ENCODE results near the gene TSPAN9. TPM values are rescaled to one million over a fixed set of nuclear protein-coding genes. Genes with fewer than 3 reads are reported as not detected.

TSPAN9 gene
- total and polyA plus RNA-seq, 2 experiments from 2014 or later = 6.0 to 31.5 TPM

DNA sequence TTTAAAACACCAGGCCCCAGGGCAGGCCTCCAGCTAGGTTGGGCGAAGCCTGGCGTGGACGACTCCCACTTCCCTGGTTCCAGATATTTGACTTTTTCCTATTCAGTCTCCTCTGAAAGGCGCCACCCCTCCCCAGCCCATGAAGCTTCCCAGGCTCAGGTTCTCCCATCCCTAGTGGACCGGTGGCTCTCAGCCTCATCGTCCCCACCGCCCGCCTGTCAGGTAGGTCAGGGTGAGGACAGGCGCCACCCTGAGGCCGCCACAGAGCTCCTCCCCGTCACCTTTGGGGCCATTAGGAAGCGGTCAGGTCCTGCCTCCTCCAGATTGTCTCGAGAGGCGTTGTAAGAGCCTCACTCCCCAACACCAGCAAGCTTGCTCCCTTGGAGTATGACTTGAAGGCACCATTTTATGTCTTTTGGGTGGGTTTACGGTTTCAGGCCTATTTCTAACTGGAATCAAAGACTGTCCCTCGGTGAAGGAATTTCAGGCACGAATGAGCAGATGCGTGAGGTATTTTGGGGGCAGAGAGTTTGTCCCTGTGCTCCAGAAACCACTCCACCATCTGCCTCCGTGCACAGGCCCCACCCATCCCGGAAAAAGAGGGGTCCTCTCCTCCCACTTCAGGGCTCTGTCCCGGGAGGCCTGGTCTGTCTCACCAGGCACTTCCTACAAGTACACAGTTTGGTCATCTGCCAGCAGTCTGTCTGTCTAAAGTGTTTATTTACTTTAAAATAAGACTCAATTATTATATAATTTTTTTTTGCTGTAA lies 55.6 kb downstream of the TSPAN9 start:
- ATAC-seq (peak; percentile 59), DNase-seq (ENCODE audit: low spot score) (peak; percentile 68)
- H3K27ac Mint-ChIP-seq = no peak overlapping the region
- peaks cover 6% of the 10 kb centered on the region; the same call in 1 of the 2 replicates for H4K20me1 ChIP-seq (replicated peaks; ENCODE audit: insufficient read depth)
- H3K9me2 ChIP-seq (ENCODE audit: insufficient read depth) = no peaks in the 10 kb centered on the region
- H3K27me3 ChIP-seq (ENCODE audit: insufficient read depth) = no peaks in the 10 kb centered on the region
- no peaks in the 10 kb centered on the region for H3K36me3 ChIP-seq (ENCODE audit: insufficient read depth)
- TF ChIP-seq CTCF (conservative IDR thresholded peaks at IDR 0.05; ENCODE audit: low read depth in 2 of 2) = peak; percentile 34 to 73
- TF ChIP-seq, protein P1, sequence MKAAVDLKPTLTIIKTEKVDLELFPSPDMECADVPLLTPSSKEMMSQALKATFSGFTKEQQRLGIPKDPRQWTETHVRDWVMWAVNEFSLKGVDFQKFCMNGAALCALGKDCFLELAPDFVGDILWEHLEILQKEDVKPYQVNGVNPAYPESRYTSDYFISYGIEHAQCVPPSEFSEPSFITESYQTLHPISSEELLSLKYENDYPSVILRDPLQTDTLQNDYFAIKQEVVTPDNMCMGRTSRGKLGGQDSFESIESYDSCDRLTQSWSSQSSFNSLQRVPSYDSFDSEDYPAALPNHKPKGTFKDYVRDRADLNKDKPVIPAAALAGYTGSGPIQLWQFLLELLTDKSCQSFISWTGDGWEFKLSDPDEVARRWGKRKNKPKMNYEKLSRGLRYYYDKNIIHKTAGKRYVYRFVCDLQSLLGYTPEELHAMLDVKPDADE (IDR thresholded peaks at IDR 0.05) = no peak
- no peaks in the 10 kb centered on the region for H3K9me3 Mint-ChIP-seq
- peaks cover 12% of the 10 kb centered on the region for H3K27me3 Mint-ChIP-seq (ENCODE audit: insufficient read depth, low read depth, poor library complexity)
- peaks cover 37% of the 10 kb centered on the region for H3K4me1 Mint-ChIP-seq
- H3K4me2 ChIP-seq = peak overlapping the region; percentile 14; the same call in 1 of the 2 replicates
- 0 out of 2 replicates have a peak, but pooled peaks cover 2% of the 10 kb centered on the region for H3F3A ChIP-seq (replicated peaks; ENCODE audit: low read depth)
- peaks cover 13% of the 10 kb centered on the region for H3K4me1 ChIP-seq (ENCODE audit: insufficient read depth)
- H3K27ac ChIP-seq (ENCODE audit: low read depth) = 0 out of 2 replicates have a peak overlapping the region, but pooled peaks have one; percentile 55
- H2AFZ ChIP-seq = no peak overlapping the region
- H3K4me3 Mint-ChIP-seq = no peak overlapping the region
- H3K4me3 ChIP-seq = no peak overlapping the region
- H3K36me3 Mint-ChIP-seq (ENCODE audit: low read depth) = peaks cover 3% of the 10 kb centered on the region; the same call in 2 of the 3 replicates
- H3K79me2 ChIP-seq (replicated peaks; ENCODE audit: insufficient read depth) = no peaks in the 10 kb centered on the region; the same call in 1 of the 2 replicates

DNA sequence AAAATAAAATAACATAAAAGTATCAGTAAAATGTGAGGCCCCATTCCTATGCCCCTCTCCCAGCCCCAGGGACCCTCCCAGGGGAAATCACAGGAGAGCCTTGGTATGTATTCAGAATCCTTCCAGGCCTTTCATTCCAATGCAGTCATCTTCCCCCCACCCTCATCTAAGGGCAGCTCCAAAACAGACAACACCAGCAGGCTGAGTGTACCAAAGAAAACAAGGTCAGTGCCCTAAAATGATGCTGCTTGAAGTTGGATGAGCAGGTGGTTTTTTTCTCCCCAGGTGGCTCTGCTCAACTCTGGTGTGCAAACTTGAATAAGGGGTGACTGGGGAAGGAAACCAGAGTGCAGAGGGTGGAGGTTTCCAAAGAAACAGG lies 56.2 kb downstream of the TSPAN9 start:
- no peak overlapping the region for H3K27ac Mint-ChIP-seq
- no peaks in the 10 kb centered on the region for H3K9me2 ChIP-seq (ENCODE audit: insufficient read depth)
- ATAC-seq (no peak), DNase-seq (ENCODE audit: low spot score) (no peak)
- H3K9me3 Mint-ChIP-seq = no peaks in the 10 kb centered on the region
- no peak overlapping the region for H2AFZ ChIP-seq
- peaks cover 12% of the 10 kb centered on the region for H3K27me3 Mint-ChIP-seq (ENCODE audit: insufficient read depth, low read depth, poor library complexity)
- H3K4me3 ChIP-seq = no peak overlapping the region
- H3K27ac ChIP-seq (ENCODE audit: low read depth) = no peak overlapping the region
- 0 out of 2 replicates have a peak, but pooled peaks cover 2% of the 10 kb centered on the region for H3F3A ChIP-seq (replicated peaks; ENCODE audit: low read depth)
- H3K4me3 Mint-ChIP-seq = no peak overlapping the region
- H3K4me1 Mint-ChIP-seq = peaks cover 42% of the 10 kb centered on the region
- no peak overlapping the region for H3K4me2 ChIP-seq
- no peaks in the 10 kb centered on the region for H3K36me3 ChIP-seq (ENCODE audit: insufficient read depth)
- peaks cover 18% of the 10 kb centered on the region for H3K4me1 ChIP-seq (ENCODE audit: insufficient read depth)
- H3K27me3 ChIP-seq (ENCODE audit: insufficient read depth) = no peaks in the 10 kb centered on the region
- H3K79me2 ChIP-seq (replicated peaks; ENCODE audit: insufficient read depth) = no peaks in the 10 kb centered on the region; the same call in 1 of the 2 replicates
- H4K20me1 ChIP-seq (replicated peaks; ENCODE audit: insufficient read depth) = peaks cover 6% of the 10 kb centered on the region; the same call in 1 of the 2 replicates
- peaks cover 3% of the 10 kb centered on the region; the same call in 2 of the 3 replicates for H3K36me3 Mint-ChIP-seq (ENCODE audit: low read depth)
- no peak for TF ChIP-seq CREB1 (CRISPR knock-in tag; IDR thresholded peaks at IDR 0.05; ENCODE audit: low read depth)
- no peak for TF ChIP-seq JUNB (IDR thresholded peaks at IDR 0.05; ENCODE audit: unreplicated experiment)
- TF ChIP-seq ZNF331 (CRISPR knock-in tag; IDR thresholded peaks at IDR 0.05; ENCODE audit: low read depth) = no peak
- TF ChIP-seq ZNF462 (CRISPR knock-in tag; IDR thresholded peaks at IDR 0.05) = no peak
- no peak for TF ChIP-seq EZH2phosphoT487 (IDR thresholded peaks at IDR 0.05; ENCODE audit: unreplicated experiment)
- TF ChIP-seq STAT1 (IDR thresholded peaks at IDR 0.05; ENCODE audit: unreplicated experiment) = no peak
- TF ChIP-seq CTCF (conservative IDR thresholded peaks at IDR 0.05; ENCODE audit: low read depth in 2 of 2) = no peak
